ENCODE measurements around the gene SLC9A7. TPM values are rescaled to one million over a fixed set of nuclear protein-coding genes. Genes with fewer than 3 reads are reported as not detected.

SLC9A7 gene
- total RNA-seq: 69.8 and 158 TPM in 2 replicates

GRCh38 chrX:46758956-46759644, at the start of gene SLC9A7:
TSS of gene SLC9A7 (minus strand) at chrX:46759118. CDS start at chrX:46759029, 89 bp downstream.

DNA sequence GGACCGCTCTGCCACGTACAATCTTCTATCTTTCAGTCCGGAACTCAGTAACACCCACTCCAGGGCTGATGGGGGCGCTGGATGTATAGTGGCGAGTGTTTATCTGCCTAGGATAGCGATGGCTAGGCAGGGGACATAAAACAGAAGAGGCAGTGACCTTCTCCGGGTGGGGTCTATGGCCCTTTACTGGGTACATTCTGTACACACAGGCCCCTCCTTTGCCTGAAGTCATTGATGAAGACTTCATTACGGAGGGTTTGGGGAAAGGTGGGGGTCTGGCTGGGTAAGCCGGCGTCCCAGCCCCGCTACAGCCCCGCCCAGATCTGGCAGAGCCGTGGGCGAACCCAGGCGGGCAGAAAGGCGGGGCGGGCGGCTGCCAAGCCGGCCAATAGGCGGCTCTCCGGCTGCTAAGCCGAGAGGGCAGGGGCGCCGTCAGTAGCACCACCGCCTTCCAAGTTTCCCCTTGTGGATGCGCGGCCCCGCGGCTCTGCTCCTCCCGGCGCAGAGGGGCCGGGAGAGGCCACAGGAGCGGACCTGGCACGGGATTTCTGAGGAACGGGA, 185.5 kb downstream of the SLC9A7 start, which contains the start of gene CHST7:
TSS of gene CHST7 (plus strand) at position 435 of the 561 bp plus-strand sequence. CDS start 167 bp downstream, outside the sequence.

Other genes starting within 250 kb of the SLC9A7 start
- 8.3 and 8.4 TPM in 2 replicates for gene ZNF674, start 213.7 kb downstream of the SLC9A7 start, total RNA-seq
- 9.2 and 26.0 TPM in 2 replicates for gene CHST7, start 185.4 kb downstream of the SLC9A7 start, total RNA-seq
- 24.6 and 27.2 TPM in 2 replicates for gene RP2, start 77.9 kb upstream of the SLC9A7 start, total RNA-seq
- gene JADE3, start 153.3 kb upstream of the SLC9A7 start, total RNA-seq: 6.2 and 7.2 TPM in 2 replicates

All from smooth muscle cell of the umbilical artery (primary cell).